Immature natural killer cell (primary cell): ENCODE results near the gene MAD2L2. TPM values are rescaled to one million over a fixed set of nuclear protein-coding genes. Genes with fewer than 3 reads are reported as not detected.

ENCODE experiments used
- DNase-seq, 3 donors: peaks; one replicate each; pipeline ENCODE4 v3.0.0; 2022; ENCODE audit warnings: mixed read lengths in 1 of 3
- H3K27ac Mint-ChIP-seq, 6 donors: one replicate each; pipeline ENCODE4 v1.8.0; 2020; ENCODE audit warnings: mixed read lengths in 6 of 6, mild to moderate bottlenecking in 5 of 6, inconsistent platforms in 4 of 6, moderate library complexity in 3 of 6
- H3K27me3 Mint-ChIP-seq, 3 donors: one replicate each; pipeline ENCODE4 v1.8.0; 2020 to 2021; ENCODE audit warnings: low read depth in 3 of 3, mild to moderate bottlenecking in 3 of 3, mixed read lengths in 3 of 3, moderate library complexity in 3 of 3, inconsistent platforms in 1 of 3
- H3K36me3 Mint-ChIP-seq, 3 donors: one replicate each; pipeline ENCODE4 v1.8.0; 2020; ENCODE audit warnings: mixed read lengths in 3 of 3, inconsistent platforms in 2 of 3, mild to moderate bottlenecking in 2 of 3
- H3K4me1 Mint-ChIP-seq, 2 donors: one replicate each; pipeline ENCODE4 v1.8.0; 2020; ENCODE audit warnings: inconsistent platforms in 2 of 2, mild to moderate bottlenecking in 2 of 2, mixed read lengths in 2 of 2, moderate library complexity in 1 of 2
- H3K4me3 Mint-ChIP-seq, 5 donors: one replicate each; pipeline ENCODE4 v1.8.0; 2020; ENCODE audit warnings: mild to moderate bottlenecking in 5 of 5, mixed read lengths in 5 of 5, inconsistent platforms in 3 of 5, moderate library complexity in 3 of 5
- H3K9me3 Mint-ChIP-seq, 6 donors: one replicate each; pipeline ENCODE4 v1.8.0; 2020; ENCODE audit warnings: mild to moderate bottlenecking in 6 of 6, mixed read lengths in 6 of 6, inconsistent platforms in 4 of 6, moderate library complexity in 3 of 6
- polyA plus RNA-seq, 3 donors: library from polyadenylated mRNA; unstranded; fragments of 300-500 nt; fragmentation: Illumina TruSeq; gene quantifications; one replicate each; pipeline ENCODE4 v1.2.3, GENCODE V29; 2021

Gene MAD2L2
- polyA plus RNA-seq, 3 donors from 2014 or later, result 103 to 182 (median 163) TPM

DNA sequence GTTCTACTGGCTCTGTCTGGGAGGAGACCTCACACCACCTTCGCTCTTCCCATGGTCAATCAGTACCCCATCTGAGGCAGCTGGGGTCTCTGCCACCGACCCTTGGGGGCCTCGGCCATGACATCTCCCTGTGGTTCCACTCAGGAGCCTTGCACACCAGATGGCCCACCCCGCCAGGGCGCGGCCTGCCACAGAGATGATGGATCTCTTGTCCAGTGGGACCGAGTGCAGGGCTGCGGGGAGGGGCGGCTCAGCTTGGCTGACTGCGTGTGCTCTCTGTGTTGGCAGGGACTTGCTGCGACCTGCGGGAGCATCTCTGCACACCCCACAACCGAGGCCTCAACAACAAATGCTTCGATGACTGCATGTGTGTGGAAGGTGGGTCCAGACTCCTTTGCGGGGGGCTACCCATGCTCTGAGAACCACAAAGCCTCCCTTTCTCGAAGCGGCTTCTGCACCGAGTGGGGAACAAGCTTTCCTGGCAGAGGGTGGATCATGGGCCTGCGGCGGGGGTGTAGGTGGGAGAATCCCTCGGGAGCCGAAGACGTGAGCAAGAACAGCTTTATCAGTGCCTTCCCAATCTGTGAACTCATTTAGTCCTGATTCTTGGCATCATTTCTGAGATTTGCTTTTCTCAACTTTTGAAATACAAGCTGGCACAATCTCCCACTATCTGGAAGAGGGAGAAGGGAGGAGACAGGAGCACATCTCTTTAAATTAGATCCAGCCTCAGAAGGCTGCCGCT is 34.1 kb upstream of the MAD2L2 start:
- DNase-seq, result no peak
- peaks cover 0 to 4% (median 4%) of the 10 kb centered on the region in 3 donors for H3K27me3 Mint-ChIP-seq
- H3K4me3 Mint-ChIP-seq, result no peak overlapping the region
- no peak overlapping the region for H3K27ac Mint-ChIP-seq
- no peaks in the 10 kb centered on the region for H3K36me3 Mint-ChIP-seq
- H3K9me3 Mint-ChIP-seq, result no peaks in the 10 kb centered on the region
- H3K4me1 Mint-ChIP-seq, result peaks cover 16 to 17% of the 10 kb centered on the region in 2 donors

DNA sequence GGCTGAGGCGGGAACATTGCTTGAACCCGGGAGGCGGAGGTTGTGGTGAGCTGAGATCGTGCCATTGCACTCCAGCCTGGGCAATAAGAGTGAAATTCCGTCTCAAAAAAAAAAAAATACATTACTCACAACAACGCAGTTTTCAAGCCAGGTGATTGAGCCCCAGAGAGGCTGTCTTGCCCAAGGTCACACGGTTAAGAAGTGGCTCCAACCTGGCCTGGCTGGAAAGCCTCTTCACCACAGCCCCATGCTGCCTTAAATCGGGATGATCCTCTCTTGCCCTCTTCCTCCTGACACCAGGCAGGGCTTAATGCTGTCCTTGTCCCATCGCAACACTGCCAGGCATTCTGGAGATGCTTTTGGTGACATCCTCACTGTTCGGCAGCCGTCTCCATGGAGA is 32.1 kb upstream of the MAD2L2 start:
- H3K36me3 Mint-ChIP-seq, result no peaks in the 10 kb centered on the region
- peaks cover 0 to 2% of the 10 kb centered on the region in 2 donors for H3K4me1 Mint-ChIP-seq
- H3K27ac Mint-ChIP-seq, result no peak overlapping the region
- no peaks in the 10 kb centered on the region for H3K27me3 Mint-ChIP-seq
- H3K9me3 Mint-ChIP-seq, result no peaks in the 10 kb centered on the region
- DNase-seq, result no peak
- H3K4me3 Mint-ChIP-seq, result no peak overlapping the region

DNA sequence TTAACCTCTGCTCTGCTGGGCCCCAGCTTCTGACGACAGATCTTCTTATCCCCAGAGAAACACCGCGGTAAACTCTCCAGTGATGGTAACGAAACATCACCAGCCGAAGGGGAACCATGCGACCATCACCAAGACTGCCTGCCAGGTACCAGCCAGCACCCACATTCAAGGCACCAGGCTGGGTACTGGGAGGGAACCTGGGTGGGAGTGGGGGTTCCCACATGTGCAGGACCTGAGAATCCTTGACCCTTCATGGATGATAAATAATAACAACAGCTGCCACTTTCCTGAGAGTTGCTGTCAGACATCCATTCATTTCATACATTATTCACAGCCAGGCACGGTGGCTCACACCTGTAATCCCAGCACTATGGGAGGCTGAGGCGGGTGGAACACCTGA is 31.3 kb upstream of the MAD2L2 start:
- Mint-ChIP-seq H3K27me3 (no peaks in the 10 kb centered on the region), H3K4me3 (no peak overlapping the region), H3K27ac (no peak overlapping the region), H3K4me1 (peaks cover 0 to 2% of the 10 kb centered on the region in 2 donors), H3K9me3 (no peaks in the 10 kb centered on the region), H3K36me3 (no peaks in the 10 kb centered on the region)
- DNase-seq, result no peak

DNA sequence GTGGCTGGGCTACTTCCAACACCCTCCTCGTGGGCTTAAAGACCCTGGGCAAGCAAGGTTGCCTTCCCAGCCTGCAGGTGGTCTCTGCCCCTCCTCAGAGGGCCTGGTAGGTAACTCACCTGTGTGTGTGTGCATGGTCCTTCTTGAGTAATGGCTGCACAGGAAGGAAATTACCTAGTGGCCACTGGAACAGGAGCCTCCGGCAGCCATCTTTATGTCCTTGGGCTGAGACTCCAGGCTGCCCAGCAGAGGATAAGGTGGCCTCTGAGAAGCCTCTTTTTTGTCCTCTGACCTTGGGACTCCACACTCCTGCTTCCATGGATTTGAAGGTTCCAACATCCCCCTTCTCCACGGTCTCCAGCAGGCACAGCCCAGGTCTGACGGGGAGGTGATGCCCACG is 30.5 kb upstream of the MAD2L2 start:
- no peaks in the 10 kb centered on the region for H3K9me3 Mint-ChIP-seq
- H3K4me1 Mint-ChIP-seq, result no peaks in the 10 kb centered on the region
- DNase-seq, result no peak
- H3K4me3 Mint-ChIP-seq, result no peak overlapping the region
- H3K27me3 Mint-ChIP-seq, result no peaks in the 10 kb centered on the region
- no peak overlapping the region for H3K27ac Mint-ChIP-seq
- H3K36me3 Mint-ChIP-seq, result no peaks in the 10 kb centered on the region

DNA sequence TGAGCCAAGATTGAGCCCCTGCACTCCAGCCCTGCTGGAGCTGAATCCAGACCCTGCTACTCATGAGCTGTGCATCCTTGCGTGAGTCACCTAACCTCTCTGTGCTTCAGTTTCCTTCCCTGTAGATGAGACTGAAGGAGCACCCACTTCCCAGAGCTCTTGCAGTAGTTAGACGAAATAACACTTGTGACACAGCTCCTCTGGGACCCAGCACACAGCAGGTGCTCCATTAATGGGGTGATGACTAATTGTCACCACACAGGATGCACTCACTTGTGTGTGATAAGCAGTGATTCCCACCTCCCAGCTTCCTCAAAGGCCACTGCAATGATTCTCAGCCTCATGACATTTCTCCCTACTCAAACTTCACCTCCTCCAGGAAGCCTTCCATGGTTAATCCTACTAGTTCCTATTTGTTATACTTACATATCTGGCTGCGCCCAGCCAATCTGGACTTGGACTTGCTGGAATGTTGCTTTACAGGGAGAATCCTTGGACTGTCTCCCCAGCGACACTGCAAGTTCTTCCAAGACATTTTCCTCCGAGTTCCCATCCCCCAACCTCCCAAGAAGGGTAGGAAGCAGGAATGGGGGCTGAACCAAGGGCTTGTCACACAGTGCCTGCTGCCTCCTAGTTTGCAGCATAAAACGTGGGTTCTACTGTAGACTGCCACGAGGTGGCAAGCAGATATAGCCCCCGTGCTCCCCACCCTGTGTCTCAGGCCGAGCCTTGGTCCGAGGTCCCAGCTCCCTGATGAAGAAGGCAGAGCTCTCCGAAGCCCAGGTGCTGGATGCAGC is 27.8 kb upstream of the MAD2L2 start:
- Mint-ChIP-seq H3K9me3 (no peaks in the 10 kb centered on the region), H3K36me3 (no peaks in the 10 kb centered on the region), H3K27ac (peak overlapping the region in 1 of 6 donors; percentile 19), H3K4me3 (no peak overlapping the region), H3K4me1 (no peaks in the 10 kb centered on the region), H3K27me3 (no peaks in the 10 kb centered on the region)
- DNase-seq, result no peak

DNA sequence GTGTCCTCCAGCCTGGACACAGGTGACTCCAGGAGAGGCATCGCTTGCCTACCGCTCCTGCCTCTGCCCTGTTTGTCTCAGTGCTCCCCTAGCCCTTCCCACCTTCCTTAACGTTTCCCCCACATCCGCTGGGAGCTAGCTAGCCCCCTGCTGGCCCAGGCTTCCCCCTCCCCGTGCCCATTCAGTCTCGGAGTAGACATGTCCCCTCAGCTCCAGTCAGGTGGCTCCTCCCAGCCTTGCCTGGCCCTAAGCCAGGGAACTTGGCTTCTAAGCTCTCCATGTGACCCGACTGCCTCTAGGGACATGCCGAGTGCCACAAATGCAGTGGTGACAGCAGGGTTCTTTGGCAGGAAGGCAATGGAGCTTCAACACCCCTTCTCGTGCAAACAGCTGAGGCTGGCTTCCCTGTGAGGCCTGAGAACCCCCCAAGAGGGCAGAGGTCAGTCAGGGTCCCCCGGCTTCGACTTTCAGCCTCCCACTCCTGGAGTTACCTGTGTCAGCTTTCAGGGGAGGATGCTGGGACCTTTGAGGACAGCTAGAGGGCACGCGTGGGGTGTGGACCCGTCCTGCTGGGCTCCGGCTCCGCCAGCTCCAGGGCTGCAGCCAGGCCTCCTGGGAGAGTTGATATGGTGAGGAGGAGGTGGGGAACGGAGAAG is 26.8 kb upstream of the MAD2L2 start:
- Mint-ChIP-seq H3K4me3 (no peak overlapping the region), H3K27me3 (peaks cover 0 to 2% (median 0%) of the 10 kb centered on the region in 3 donors), H3K4me1 (peaks cover 0 to 1% of the 10 kb centered on the region in 2 donors), H3K27ac (peak overlapping the region in 1 of 6 donors; percentile 30), H3K9me3 (no peaks in the 10 kb centered on the region), H3K36me3 (peaks cover 0 to 4% (median 0%) of the 10 kb centered on the region in 3 donors)
- no peak for DNase-seq

DNA sequence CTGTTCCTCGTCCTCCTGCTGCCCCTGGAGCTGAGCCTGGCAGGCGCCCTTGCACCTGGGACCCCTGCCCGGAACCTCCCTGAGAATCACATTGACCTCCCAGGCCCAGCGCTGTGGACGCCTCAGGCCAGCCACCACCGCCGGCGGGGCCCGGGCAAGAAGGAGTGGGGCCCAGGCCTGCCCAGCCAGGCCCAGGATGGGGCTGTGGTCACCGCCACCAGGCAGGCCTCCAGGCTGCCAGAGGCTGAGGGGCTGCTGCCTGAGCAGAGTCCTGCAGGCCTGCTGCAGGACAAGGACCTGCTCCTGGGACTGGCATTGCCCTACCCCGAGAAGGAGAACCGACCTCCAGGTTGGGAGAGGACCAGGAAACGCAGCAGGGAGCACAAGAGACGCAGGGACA is 25.3 kb upstream of the MAD2L2 start:
- DNase-seq, result no peak
- no peak overlapping the region for H3K27ac Mint-ChIP-seq
- H3K27me3 Mint-ChIP-seq, result peaks cover 0 to 2% (median 0%) of the 10 kb centered on the region in 3 donors
- H3K9me3 Mint-ChIP-seq, result no peaks in the 10 kb centered on the region
- peaks cover 0 to 4% (median 0%) of the 10 kb centered on the region in 3 donors for H3K36me3 Mint-ChIP-seq
- H3K4me1 Mint-ChIP-seq, result peaks cover 0 to 1% of the 10 kb centered on the region in 2 donors
- no peak overlapping the region for H3K4me3 Mint-ChIP-seq

DNA sequence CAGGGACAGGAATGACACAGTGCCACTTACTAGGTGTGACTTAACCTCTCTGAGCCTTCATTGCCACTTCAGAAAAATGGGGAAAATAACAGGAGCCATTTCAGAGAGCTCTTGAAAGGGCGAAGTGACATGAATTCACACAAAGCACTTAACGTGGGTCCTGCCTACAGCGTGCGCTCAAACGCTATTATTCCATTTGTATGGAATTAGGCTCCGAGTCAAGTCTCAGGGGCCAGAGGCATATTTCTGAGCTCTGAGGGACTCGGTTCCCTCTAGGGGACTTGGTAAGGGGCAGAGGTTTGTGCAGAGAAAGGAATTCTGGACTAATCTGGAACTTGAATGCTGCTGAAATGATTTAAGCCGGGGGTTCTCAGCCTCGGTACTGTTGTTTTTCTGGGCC is 24.6 kb upstream of the MAD2L2 start:
- Mint-ChIP-seq H3K36me3 (peaks cover 0 to 4% (median 0%) of the 10 kb centered on the region in 3 donors), H3K27me3 (peaks cover 0 to 2% (median 0%) of the 10 kb centered on the region in 3 donors), H3K4me1 (peaks cover 0 to 1% of the 10 kb centered on the region in 2 donors), H3K27ac (peak overlapping the region in 1 of 6 donors; percentile 14), H3K4me3 (no peak overlapping the region), H3K9me3 (no peaks in the 10 kb centered on the region)
- DNase-seq, result no peak

DNA sequence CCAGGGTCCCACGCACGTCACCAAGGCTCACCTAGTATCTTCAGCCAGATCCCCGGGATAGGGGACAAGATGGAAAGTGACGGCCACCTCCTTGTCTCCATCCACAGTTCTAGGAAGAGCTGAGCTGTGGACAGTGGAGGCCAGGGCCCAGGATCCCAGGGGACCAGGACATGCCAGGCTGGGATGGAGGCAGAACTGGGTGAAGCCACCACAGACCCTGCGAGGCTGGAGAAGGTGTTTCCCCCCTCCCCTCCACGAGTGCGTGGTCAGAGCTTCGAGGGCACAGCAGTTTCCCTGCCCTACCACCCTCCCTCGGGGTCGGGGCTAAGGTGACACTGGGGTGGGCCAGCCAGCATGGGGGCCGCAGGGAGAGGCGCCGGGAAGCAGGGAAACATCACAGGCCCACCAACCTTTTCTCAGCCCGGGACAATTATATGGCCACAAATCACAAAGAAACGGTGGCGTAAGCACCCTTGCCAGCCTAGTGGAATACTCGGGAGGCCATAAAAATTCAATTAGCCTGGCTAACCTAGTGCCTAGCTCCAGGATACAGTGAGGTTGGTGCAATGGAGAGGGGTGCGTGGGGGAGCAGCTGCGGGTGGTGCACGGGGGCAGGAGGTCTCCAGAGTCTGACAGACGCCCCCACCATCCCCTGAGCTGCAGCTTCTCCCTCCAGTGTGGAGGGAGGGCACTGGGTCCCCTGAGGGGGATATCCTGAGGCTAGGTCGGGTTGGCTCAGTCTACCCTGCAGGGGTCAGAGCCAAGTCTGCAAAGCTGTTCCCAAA is 23.9 kb upstream of the MAD2L2 start:
- Mint-ChIP-seq H3K27ac (no peak overlapping the region), H3K27me3 (peaks cover 0 to 2% (median 0%) of the 10 kb centered on the region in 3 donors), H3K36me3 (peaks cover 0 to 4% (median 0%) of the 10 kb centered on the region in 3 donors), H3K4me1 (peaks cover 0 to 1% of the 10 kb centered on the region in 2 donors), H3K9me3 (no peaks in the 10 kb centered on the region), H3K4me3 (no peak overlapping the region)
- DNase-seq, result no peak

DNA sequence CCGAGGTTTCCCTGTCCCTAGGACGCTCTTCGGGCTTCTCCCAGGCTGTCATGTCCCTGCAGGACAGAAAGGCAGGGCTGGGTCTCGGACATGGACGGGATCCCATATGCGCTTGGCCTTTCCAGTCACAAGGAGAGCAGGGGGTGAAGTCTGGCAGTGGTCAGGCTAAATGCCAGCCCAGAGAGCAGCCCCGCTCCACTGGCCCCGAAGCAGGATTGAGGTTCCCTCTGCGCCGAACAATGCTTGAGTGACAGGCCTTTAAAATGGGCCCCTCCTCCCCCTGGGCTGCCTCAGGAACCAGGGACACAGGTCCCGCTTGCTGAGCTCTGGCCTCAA is 23.2 kb upstream of the MAD2L2 start:
- peaks cover 0 to 4% (median 0%) of the 10 kb centered on the region in 3 donors for H3K36me3 Mint-ChIP-seq
- no peaks in the 10 kb centered on the region for H3K9me3 Mint-ChIP-seq
- DNase-seq, result no peak
- no peak overlapping the region for H3K4me3 Mint-ChIP-seq
- H3K27me3 Mint-ChIP-seq, result peaks cover 0 to 2% (median 1%) of the 10 kb centered on the region in 3 donors
- no peak overlapping the region for H3K27ac Mint-ChIP-seq
- peaks cover 0 to 1% of the 10 kb centered on the region in 2 donors for H3K4me1 Mint-ChIP-seq

DNA sequence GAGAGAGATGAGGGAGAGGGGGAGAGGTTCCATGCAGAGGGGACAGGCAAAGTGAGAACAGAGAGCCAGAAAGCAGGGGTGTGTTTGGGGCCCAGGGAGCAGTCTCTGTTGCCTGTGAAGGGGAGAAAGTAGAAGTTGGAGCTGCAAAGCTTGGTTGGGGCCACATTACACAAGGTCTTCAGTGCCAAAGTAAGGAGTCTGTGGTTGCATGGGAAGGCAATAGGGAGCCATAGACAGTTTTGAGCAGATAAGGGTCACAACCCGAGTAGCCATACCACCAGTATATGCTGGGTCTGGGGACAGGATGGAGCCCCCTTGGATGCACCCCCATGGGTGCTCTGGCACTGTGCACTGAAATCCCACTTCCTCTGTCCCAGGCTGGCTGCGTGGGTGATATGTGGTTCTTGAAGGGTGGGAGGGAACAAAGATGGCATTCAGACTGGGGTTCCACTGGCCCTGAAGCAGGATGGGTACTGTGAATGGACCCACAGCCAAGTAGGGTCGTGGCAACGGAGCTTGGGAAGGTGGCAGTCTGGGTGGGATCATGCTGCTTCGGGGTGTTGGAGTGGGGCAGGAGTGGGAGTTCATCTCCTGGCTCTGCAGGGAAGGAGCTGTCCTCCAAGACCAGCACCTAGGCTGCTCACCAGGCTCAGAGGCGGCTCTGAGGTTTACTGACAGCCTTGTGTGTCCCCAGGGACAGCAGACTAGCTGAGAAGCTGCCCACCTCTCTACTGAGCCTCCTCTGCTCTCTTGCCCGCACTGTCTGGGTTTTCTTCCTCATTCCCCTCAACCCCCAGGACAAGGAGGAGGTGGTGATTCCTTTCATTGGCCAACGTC is 22.6 kb upstream of the MAD2L2 start:
- no peak for DNase-seq
- H3K27ac Mint-ChIP-seq, result peak overlapping the region in 1 of 6 donors; percentile 5
- H3K4me3 Mint-ChIP-seq, result no peak overlapping the region
- H3K9me3 Mint-ChIP-seq, result no peaks in the 10 kb centered on the region
- H3K4me1 Mint-ChIP-seq, result peaks cover 0 to 1% of the 10 kb centered on the region in 2 donors
- H3K27me3 Mint-ChIP-seq, result peaks cover 0 to 2% (median 2%) of the 10 kb centered on the region in 3 donors
- H3K36me3 Mint-ChIP-seq, result peaks cover 0 to 4% (median 0%) of the 10 kb centered on the region in 3 donors

DNA sequence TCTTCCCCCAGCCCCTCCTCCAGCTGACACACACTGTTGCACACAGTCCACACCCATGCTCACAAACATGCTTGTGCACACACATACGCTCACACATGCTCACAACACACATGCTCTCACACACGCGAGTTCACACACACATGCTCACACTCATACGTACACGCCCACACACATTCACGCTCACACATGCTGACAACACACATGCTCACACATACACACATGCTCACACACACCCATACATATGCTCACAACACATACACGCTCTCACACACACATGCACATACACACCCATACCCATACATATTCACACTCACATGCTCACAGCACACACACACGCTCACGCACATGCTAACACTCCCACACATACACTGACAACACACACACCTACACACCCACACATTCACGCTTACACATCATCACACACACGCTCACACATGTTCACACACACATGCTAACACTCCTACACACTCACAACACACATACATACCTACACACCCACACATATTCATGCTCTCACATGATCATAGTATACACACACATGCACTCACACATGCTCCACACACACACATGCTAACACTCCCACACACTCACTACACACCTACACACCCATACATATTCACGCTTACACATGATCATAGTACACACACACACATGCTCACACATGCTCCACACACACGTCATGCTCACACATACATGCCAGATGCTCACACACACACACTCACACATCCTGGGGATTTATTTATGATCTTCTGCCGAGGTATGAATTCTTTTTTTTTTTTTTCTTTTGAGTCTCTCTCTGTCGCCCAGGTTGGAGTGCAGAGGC is 21.2 kb upstream of the MAD2L2 start:
- no peak overlapping the region for H3K4me3 Mint-ChIP-seq
- H3K4me1 Mint-ChIP-seq, result peaks cover 0 to 1% of the 10 kb centered on the region in 2 donors
- no peak overlapping the region for H3K27ac Mint-ChIP-seq
- peaks cover 0 to 5% (median 4%) of the 10 kb centered on the region in 3 donors for H3K27me3 Mint-ChIP-seq
- no peaks in the 10 kb centered on the region for H3K9me3 Mint-ChIP-seq
- peaks cover 0 to 4% (median 0%) of the 10 kb centered on the region in 3 donors for H3K36me3 Mint-ChIP-seq
- DNase-seq, result no peak
